ENCODE measurements around the gene FLRT2.

Gene FLRT2

GRCh38 chr14:85529803-85530574 lies at the start of gene FLRT2:
Gene FLRT2 (plus strand): TSS chr14:85530144. CDS start chr14:85621515, 91,371 bp downstream.
- no peak for DNase-seq (ENCODE audit: low read depth)

- no peak for DNase-seq (ENCODE audit: low read depth)
Observed at GRCh38 chr14:85481471-85481870, 48.5 kb upstream of the FLRT2 start.

DNA sequence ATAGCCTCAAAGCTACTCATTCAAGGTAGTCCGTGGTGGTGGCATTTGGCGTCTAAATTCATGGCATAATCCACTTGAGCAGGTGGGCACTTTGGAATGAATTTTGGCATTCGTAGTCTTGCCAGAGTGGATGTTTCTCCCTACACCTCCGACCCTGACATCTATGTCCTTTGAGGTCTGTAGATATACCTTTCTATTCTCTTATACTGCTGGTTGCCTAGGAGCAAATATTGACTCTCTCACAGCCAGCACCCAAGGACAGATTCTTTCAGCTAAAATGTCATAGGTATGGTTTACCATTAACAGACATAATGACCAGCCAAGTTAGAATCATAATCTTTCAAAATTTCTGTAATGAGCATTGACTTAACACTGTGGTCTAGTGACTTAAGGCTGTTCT lies 47.4 kb upstream of the FLRT2 start:
- DNase-seq (ENCODE audit: low read depth) = no peak

- no peak for DNase-seq (ENCODE audit: low read depth)
Observed at GRCh38 chr14:85483037-85483436, 46.9 kb upstream of the FLRT2 start.

GRCh38 chr14:85483652-85484051 lies 46.3 kb upstream of the FLRT2 start:
- DNase-seq (ENCODE audit: low read depth) = no peak

GRCh38 chr14:85487215-85487614 lies 42.7 kb upstream of the FLRT2 start:
- no peak for DNase-seq (ENCODE audit: low read depth)

DNA sequence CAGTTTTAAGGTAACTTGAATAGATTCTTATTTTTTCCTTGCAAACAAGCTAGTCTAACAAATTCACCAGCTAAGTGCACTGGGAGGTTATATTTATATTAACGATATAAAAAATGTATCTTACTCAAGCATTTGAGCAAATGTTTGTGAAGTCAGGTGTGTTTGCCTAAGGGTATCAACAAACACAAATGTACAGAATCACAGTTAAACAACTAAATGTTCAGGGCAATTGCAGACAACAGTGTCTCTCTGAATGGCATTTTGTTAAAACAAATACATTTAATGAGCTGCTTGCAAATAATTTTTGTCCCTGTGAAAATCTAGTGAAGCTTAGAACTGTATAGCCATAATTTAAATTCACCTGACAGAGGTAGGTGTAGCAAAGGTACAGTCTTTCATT lies 28.2 kb upstream of the FLRT2 start:
- DNase-seq (ENCODE audit: low read depth) = no peak

GRCh38 chr14:85508863-85509262 lies 21.1 kb upstream of the FLRT2 start:
- no peak for DNase-seq (ENCODE audit: low read depth)

DNA sequence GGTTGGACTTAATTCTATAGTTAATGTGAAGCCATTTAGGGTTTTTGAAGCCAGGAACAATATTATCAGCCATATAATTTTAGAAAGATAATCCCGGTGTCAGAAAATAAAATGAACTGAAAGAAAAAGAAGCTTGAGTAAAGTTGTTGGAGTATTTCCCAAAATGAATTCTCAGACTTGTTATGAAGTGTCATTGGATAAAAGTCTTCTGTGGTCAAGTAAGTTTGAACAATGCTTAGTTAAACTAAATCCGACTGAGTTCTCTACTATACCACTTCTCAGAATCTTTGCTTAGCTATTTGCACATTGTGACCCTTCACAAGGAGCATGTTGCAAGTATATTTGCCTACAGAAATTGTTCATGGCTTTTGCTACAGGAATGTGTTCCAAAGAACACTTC lies 17.5 kb upstream of the FLRT2 start:
- no peak for DNase-seq (ENCODE audit: low read depth)

DNA sequence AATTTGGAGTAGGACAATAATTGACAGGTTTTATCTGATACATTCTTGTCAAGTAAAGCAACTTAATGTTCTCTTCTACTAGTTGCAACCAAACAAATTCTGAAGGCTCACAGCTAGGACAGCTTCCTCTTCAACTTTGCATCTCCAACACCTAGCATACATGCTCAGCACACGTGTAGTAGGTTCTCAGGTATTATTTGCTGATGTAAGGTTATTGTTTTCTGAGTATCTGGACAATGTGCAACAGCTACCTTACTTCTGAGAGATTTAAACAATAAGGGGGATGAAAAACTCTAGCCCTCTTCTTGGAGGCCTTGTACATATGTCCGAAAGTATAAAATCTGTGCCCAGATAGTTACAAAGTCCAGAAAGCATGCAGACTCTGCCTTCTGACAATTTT lies 15.5 kb upstream of the FLRT2 start:
- no peak for DNase-seq (ENCODE audit: low read depth)

GRCh38 chr14:85516239-85517113 lies 13.5 kb upstream of the FLRT2 start:
- no peak for DNase-seq (ENCODE audit: low read depth)

DNA sequence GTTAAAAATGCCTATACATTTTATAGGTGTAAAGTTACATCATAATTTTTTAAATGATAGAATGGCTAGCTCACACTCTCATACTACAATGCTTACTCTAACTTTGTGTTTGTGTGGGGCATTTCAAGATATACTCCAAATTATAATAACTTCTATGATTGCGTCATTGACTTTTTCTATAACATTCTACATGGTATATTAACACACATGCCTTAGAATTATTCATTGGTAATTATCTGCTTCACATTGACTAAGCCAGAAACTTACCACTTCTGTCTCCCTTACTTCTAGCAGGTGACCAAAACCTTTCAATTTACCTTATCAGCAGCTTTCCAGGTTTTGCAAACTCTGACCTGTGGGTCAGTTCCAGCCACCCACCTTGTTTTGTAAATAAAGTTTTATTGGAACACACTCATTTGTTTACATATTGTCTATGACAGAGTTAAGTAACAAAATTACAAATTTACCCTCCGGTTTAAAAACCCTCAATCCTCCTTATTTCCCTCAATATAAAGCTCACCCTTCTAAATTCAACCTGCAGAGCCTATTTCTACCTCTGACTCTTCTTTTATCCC lies 12.7 kb upstream of the FLRT2 start:
- no peak for DNase-seq (ENCODE audit: low read depth)

GRCh38 chr14:85519661-85520305 lies 10.2 kb upstream of the FLRT2 start:
- no peak for DNase-seq (ENCODE audit: low read depth)

GRCh38 chr14:85520581-85520980 lies 9.4 kb upstream of the FLRT2 start:
- DNase-seq (ENCODE audit: low read depth) = no peak

- no peak for DNase-seq (ENCODE audit: low read depth)
Observed at GRCh38 chr14:85523624-85524023, 6.3 kb upstream of the FLRT2 start.

- DNase-seq (ENCODE audit: low read depth) = no peak
Observed at GRCh38 chr14:85527006-85527405, 2.9 kb upstream of the FLRT2 start.

DNA sequence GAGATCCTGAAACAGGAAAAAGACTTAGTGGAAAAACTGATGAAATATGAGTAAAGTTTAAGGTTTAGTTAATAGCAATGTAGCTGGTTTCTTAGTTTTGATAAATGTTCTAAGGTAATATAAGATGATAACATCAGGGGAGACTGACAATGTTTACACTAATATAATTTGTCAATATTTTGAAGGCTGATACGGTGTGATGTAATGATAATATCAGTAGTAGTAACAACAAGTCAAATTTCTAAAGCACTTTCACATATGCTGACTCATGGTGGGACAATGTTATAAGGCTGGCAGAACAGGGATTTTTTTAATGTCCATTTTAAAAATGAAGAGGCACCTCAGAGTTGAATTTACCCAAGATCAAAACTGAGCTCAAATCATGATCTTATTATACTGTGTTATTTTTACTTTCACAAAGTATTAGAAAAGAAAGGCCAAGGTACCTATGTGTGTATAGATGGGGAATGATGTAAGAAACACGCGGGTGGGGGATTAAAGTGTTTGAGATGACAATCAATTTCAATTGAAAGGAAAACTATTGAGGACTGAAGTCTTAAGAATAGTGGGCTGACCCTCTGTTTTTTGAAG lies 2.4 kb upstream of the FLRT2 start:
- DNase-seq (ENCODE audit: low read depth) = no peak

DNA sequence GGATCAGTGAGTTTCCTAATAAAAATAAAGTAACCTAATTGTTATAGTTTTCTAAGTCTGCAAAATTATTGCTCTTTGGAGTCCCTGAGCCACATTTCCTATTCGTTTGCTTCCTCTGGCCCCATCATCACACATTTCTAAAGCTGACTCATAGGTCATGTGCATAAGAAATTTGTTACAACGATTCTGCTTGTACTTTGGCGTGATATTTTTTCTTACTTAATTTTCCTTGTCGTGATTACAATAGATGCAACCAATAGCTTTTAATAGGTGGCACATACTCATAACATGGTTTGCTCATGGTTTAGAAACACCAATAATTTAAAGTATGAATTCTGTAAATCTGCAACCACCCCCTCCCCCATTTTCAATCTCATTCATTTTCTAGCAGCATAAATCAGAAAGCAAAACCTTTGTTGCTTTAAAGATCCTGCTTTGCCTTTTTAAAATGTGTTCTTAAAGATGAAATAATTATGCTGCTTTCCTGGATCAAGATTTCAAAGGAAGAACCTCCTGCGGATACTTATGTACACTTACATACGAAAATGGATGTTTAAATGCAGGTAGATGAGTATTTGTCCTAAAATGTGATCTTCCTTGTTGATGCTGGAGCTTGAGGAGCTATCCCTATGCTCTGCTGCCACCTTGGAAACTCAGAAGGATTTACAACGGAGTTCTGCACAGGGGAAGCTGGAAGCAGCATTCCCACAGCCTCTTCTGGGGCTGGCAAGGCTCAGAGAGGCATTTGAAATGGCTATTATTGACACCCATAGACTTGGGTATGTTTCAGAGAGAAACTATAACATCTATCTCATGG lies 1.7 kb upstream of the FLRT2 start:
- no peak for DNase-seq (ENCODE audit: low read depth)

GRCh38 chr14:85528897-85529631 lies 880 bp upstream of the FLRT2 start:
- no peak for DNase-seq (ENCODE audit: low read depth)

GRCh38 chr14:85530626-85531025 lies 682 bp downstream of the FLRT2 start:
- DNase-seq (ENCODE audit: low read depth) = no peak
